Ishikawa (cell line): ENCODE data around the gene IFITM10.

Experiments
- EP300 ChIP-seq: IDR thresholded peaks from 2 replicates; pipeline ENCODE4 v1.6.1; 2012; ENCODE audit warnings: borderline replicate concordance
- RAD21 ChIP-seq: IDR thresholded peaks from 2 replicates; pipeline ENCODE4 v1.6.1; 2012; ENCODE audit warnings: low read depth
- TEAD4 ChIP-seq: IDR thresholded peaks from 2 replicates; pipeline ENCODE4 v1.6.1; 2012
- TF ChIP-seq, protein P1 (sequence below): IDR thresholded peaks from 2 replicates; pipeline ENCODE4 v1.6.1; 2012
- TF ChIP-seq, protein P2 (sequence below): IDR thresholded peaks from 2 replicates; pipeline ENCODE4 v1.6.1; 2012; ENCODE audit warnings: low read depth, mild to moderate bottlenecking

DNA sequence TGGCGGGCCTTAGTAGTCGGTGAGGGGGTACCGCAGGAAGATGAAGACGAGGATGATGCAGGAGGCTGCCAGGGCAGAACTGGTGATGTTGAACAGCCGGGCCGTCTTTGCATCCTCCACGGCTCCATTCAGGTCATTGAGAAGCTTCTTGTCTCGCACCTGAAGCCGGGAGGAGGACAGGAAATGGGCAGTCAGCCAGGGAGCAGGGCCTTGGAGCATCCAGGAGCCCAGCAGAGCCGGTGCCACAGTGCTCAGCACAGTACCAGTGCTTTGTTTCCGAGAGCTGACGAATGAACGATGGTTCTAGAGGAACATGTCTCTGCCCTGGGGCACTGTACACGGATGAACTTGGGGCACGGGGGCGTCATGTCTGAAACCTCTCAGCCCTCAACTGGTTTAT is 15.1 kb downstream of the IFITM10 start:
- TF ChIP-seq, protein P1, sequence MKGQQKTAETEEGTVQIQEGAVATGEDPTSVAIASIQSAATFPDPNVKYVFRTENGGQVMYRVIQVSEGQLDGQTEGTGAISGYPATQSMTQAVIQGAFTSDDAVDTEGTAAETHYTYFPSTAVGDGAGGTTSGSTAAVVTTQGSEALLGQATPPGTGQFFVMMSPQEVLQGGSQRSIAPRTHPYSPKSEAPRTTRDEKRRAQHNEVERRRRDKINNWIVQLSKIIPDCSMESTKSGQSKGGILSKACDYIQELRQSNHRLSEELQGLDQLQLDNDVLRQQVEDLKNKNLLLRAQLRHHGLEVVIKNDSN, result no peak
- TF ChIP-seq TEAD4 (no peak), EP300 (no peak), RAD21 (no peak)
- TF ChIP-seq, protein P2, sequence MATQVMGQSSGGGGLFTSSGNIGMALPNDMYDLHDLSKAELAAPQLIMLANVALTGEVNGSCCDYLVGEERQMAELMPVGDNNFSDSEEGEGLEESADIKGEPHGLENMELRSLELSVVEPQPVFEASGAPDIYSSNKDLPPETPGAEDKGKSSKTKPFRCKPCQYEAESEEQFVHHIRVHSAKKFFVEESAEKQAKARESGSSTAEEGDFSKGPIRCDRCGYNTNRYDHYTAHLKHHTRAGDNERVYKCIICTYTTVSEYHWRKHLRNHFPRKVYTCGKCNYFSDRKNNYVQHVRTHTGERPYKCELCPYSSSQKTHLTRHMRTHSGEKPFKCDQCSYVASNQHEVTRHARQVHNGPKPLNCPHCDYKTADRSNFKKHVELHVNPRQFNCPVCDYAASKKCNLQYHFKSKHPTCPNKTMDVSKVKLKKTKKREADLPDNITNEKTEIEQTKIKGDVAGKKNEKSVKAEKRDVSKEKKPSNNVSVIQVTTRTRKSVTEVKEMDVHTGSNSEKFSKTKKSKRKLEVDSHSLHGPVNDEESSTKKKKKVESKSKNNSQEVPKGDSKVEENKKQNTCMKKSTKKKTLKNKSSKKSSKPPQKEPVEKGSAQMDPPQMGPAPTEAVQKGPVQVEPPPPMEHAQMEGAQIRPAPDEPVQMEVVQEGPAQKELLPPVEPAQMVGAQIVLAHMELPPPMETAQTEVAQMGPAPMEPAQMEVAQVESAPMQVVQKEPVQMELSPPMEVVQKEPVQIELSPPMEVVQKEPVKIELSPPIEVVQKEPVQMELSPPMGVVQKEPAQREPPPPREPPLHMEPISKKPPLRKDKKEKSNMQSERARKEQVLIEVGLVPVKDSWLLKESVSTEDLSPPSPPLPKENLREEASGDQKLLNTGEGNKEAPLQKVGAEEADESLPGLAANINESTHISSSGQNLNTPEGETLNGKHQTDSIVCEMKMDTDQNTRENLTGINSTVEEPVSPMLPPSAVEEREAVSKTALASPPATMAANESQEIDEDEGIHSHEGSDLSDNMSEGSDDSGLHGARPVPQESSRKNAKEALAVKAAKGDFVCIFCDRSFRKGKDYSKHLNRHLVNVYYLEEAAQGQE, result no peak
